Peyer's patch (tissue), 4 donors: Measurements from ENCODE around the gene H2BK1. TPM values are rescaled to one million over a fixed set of nuclear protein-coding genes. Genes with fewer than 3 reads are reported as not detected.

Experiments used
- DNase-seq, 3 donors: peaks; one replicate each; pipeline ENCODE4 v3.0.0-alpha.2; 2017 to 2019
- H3K27ac ChIP-seq, 4 donors: fragments of 200-600 bp; sonication (generic); one replicate each; pipeline ENCODE4 v1.5.1; 2016 to 2019
- H3K27me3 ChIP-seq, 2 donors: fragments of 200-600 bp; sonication (generic); one replicate each; pipeline ENCODE4 v1.5.1; 2019
- H3K36me3 ChIP-seq, 3 donors: fragments of 200-600 bp; sonication (generic); one replicate each; pipeline ENCODE4 v1.5.1; 2016 to 2019
- H3K4me1 ChIP-seq, 4 donors: fragments of 200-600 bp; sonication (generic); one replicate each; pipeline ENCODE4 v1.5.1; 2016 to 2019
- H3K4me3 ChIP-seq, 4 donors: fragments of 200-600 bp; sonication (generic); 1 replicate in 3 of 4; 2 replicates in 1 of 4; pipeline ENCODE4 v1.5.1; 2016 to 2019; ENCODE audit warnings: mild to moderate bottlenecking in 1 of 4
- H3K9me3 ChIP-seq, 4 donors: fragments of 200-600 bp; sonication (generic); one replicate each; pipeline ENCODE4 v1.5.1; 2016 to 2019; ENCODE audit warnings: mild to moderate bottlenecking in 1 of 4
- CTCF ChIP-seq, 6 experiments: fragments of 450-650 bp in 4 of 6; fragments of 200-600 bp in 2 of 6; sonication (generic) in 1 of 6; IDR thresholded peaks; one replicate each; pipeline ENCODE4 v1.5.1; 2017 to 2019; ENCODE audit warnings: antibody characterized with exemption in 6 of 6, mild to moderate bottlenecking in 3 of 6, moderate library complexity in 1 of 6
- POLR2A ChIP-seq, 2 donors: fragments of 450-650 bp; IDR thresholded peaks; one replicate each; pipeline ENCODE4 v1.5.1; 2017; ENCODE audit warnings: antibody characterized with exemption in 2 of 2, mild to moderate bottlenecking in 2 of 2, moderate library complexity in 2 of 2
- total RNA-seq, 4 donors: library from RNA; depleted of rRNA; stranded (reverse); fragments of >200 nt; gene quantifications; one replicate each; pipeline ENCODE4 v1.1.0, GENCODE V29; 2016

Gene H2BK1
- total RNA-seq, 4 donors from 2014 or later: not detected

- Histone ChIP-seq H3K36me3 (peaks cover 0 to 5% (median 0%) of the 10 kb centered on the region in 3 donors), H3K4me1 (peaks cover 0 to 61% (median 31%) of the 10 kb centered on the region in 4 donors), H3K27me3 (no peaks in the 10 kb centered on the region), H3K27ac (peak overlapping the region in 1 of 4 donors; percentile 42), H3K9me3 (peaks cover 0 to 5% (median 0%) of the 10 kb centered on the region in 4 donors), H3K4me3 (peak overlapping the region; percentile 14 to 50 (median 44))
- TF ChIP-seq CTCF (IDR thresholded peaks at IDR 0.05): no peak
- TF ChIP-seq POLR2A (IDR thresholded peaks at IDR 0.05): no peak
- DNase-seq: peak in 1 of 3 donors; percentile 26
These were observed 34.6 kb upstream of the H2BK1 start for GRCh38 chr7:151244841-151245346.

- peaks cover 0 to 11% (median 0%) of the 10 kb centered on the region in 3 donors for H3K36me3 ChIP-seq
- H3K4me3 ChIP-seq: no peak overlapping the region
- no peaks in the 10 kb centered on the region for H3K27me3 ChIP-seq
- peak; percentile 36 to 71 (median 61) for DNase-seq
- TF ChIP-seq POLR2A (IDR thresholded peaks at IDR 0.05) (no peak), CTCF (IDR thresholded peaks at IDR 0.05) (peak; percentile 71 to 83 (median 74))
- H3K9me3 ChIP-seq: peaks cover 0 to 5% (median 0%) of the 10 kb centered on the region in 4 donors
- peaks cover 0 to 55% (median 30%) of the 10 kb centered on the region in 4 donors for H3K4me1 ChIP-seq
- peak overlapping the region in 1 of 4 donors; percentile 10 for H3K27ac ChIP-seq
These were observed 34.0 kb upstream of the H2BK1 start for GRCh38 chr7:151244196-151244840.

DNA sequence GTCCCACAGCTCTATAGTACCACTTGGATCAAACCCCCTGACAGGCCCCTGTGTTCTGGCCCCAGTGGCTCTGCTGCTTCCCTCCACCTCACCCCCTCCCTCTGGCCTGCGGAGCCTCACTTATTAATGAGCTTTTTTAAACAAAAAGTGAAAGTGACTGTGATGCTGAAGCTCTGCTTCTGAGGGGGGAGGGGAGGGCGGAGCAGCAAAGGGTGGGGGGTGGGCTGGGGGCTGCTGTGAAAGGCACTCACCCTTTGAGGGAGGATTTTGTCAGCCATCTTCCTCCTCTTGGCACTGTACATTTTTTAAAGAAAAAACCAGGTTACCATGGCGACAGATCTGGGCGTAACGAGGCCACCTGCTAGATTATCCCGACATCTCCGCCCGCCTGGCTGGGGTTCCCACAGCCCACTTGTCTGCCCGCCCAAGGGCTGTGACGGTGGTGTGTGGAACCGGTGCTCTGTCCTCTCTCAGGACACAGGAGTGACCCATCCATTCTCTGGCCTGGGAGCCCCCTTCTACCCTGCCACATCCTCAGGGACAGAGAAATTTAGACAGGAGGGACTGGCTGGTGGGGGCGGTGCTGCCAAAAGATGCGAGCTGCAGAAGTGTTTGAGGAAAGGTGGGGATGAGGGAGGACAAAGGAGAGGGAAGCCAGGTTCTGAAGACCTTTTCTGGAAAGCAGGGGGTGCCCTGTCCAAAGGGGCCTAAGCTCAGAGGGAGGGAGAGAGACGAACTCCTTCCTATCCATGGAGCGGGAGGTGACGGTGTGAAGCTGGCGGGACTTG is 33.3 kb upstream of the H2BK1 start:
- H3K4me1 ChIP-seq: peaks cover 0 to 48% (median 28%) of the 10 kb centered on the region in 4 donors
- TF ChIP-seq POLR2A (IDR thresholded peaks at IDR 0.05) (no peak), CTCF (IDR thresholded peaks at IDR 0.05) (no peak)
- peaks cover 0 to 5% (median 0%) of the 10 kb centered on the region in 4 donors for H3K9me3 ChIP-seq
- H3K27ac ChIP-seq: peak overlapping the region in 1 of 4 donors; percentile 10
- DNase-seq: peak in 2 of 3 donors; percentile 35 to 41
- H3K4me3 ChIP-seq: peak overlapping the region in 2 of 4 donors; percentile 21 to 41
- H3K27me3 ChIP-seq: no peaks in the 10 kb centered on the region
- peaks cover 0 to 18% (median 0%) of the 10 kb centered on the region in 3 donors for H3K36me3 ChIP-seq

- Histone ChIP-seq H3K36me3 (peaks cover 0 to 24% (median 0%) of the 10 kb centered on the region in 3 donors), H3K27me3 (no peaks in the 10 kb centered on the region), H3K27ac (no peak overlapping the region), H3K4me3 (peak overlapping the region in 2 of 4 donors; percentile 21 to 41), H3K9me3 (peaks cover 0 to 5% (median 0%) of the 10 kb centered on the region in 4 donors), H3K4me1 (peaks cover 0 to 44% (median 25%) of the 10 kb centered on the region in 4 donors)
- TF ChIP-seq CTCF (IDR thresholded peaks at IDR 0.05): no peak
- no peak for TF ChIP-seq POLR2A (IDR thresholded peaks at IDR 0.05)
- peak in 1 of 3 donors; percentile 40 for DNase-seq
These were observed 32.7 kb upstream of the H2BK1 start for GRCh38 chr7:151243045-151243349.

- Histone ChIP-seq H3K27me3 (no peaks in the 10 kb centered on the region), H3K4me3 (no peak overlapping the region), H3K9me3 (peaks cover 0 to 5% (median 0%) of the 10 kb centered on the region in 4 donors), H3K27ac (no peak overlapping the region), H3K4me1 (peaks cover 0 to 39% (median 20%) of the 10 kb centered on the region in 4 donors), H3K36me3 (peaks cover 0 to 30% (median 0%) of the 10 kb centered on the region in 3 donors)
- peak in 1 of 3 donors; percentile 30 for DNase-seq
- no peak for TF ChIP-seq POLR2A (IDR thresholded peaks at IDR 0.05)
- no peak for TF ChIP-seq CTCF (IDR thresholded peaks at IDR 0.05)
These were observed 32.1 kb upstream of the H2BK1 start for GRCh38 chr7:151242159-151243044.
